ENCODE results near the gene PRKAA1.
"Not testable (repeated sequence)": the region's sequence is repeated elsewhere in the genome, so short reads cannot be mapped to it uniquely, and the experiment has no call there.

PRKAA1 gene

DNA sequence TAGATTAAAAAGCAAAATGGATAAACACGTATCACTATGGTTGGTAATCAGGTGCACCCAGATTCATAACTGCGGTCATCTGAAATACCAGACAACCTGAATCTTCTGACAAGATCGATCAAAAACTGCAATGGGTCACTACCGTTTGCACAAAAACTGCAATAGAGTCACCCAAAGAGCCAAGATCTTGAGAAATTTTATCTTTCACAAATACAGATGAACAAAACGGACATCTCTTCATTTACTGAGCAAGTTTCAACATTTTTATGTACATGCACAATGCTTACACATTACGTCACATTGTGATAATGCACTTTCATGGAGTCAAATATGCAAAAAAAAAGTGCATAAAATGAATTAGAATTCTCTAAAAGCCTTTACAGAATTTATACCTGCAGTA lies 18.6 kb downstream of the PRKAA1 start:
- no peak for DNase-seq

DNA sequence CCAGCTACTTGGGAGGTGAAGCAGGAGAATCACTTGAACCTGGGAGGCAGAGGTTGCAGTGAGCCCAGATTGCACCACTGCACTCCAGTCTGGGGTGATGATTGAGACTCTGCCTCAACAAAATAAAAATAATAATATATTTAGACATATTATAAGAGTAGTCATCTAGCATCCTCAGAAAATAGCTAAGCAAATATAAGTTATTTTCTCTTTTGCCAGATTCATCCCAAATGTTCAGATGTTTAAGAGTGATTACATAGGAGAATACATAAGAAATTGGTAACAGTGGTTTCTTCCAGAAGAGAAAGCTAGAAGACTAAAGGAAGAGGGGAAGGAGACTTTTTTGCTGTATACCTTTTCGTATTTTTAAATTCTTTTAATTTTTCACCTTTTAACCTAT lies 20.0 kb downstream of the PRKAA1 start:
- no peak for DNase-seq

GRCh38 chr5:40776658-40776977 lies 21.6 kb downstream of the PRKAA1 start:
- no peak for DNase-seq

GRCh38 chr5:40775846-40776657 lies 22.1 kb downstream of the PRKAA1 start:
- no peak for DNase-seq

- DNase-seq: no peak
Observed at GRCh38 chr5:40775085-40775845, 22.9 kb downstream of the PRKAA1 start.

GRCh38 chr5:40774623-40775022 lies 23.6 kb downstream of the PRKAA1 start:
- no peak for DNase-seq

DNA sequence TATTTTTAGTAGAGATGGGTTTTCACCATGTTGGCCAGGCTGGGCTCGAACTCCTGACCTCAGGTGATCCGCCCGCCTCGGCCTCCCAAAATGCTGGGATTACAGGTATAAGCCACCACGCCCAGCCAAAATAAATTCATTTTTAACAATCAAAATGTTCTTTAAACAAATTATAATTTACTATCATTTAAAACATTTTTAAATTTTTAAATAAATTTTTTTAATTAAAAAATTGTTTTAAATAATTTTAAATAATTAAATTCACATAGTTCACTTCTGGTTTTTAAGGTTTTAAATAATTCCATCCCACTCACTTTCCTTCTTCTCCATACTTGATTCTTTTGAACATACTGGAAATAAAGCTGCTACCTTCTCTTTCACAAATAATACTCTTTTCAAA lies 27.4 kb downstream of the PRKAA1 start:
- no peak for DNase-seq

- no peak for DNase-seq
Observed at GRCh38 chr5:40762705-40763104, 35.5 kb downstream of the PRKAA1 start.

DNA sequence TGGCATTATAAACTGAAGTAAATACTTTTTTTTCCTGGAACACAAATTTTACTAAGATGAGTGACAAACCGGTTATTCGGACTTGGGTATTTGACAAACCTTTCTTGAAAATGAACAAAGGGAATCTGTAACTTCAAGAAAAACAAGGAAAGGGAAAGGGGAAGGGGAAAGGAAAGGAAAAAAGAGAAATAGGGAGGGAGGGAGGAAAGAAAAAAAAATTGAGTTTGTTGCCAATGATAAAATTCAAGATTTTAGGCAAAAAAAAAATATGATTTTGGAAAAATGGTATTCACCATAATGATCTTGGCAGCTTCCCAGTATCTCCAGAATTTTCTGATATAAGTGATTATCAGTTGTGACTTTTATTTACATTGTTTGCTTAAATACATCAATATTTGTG lies 40.8 kb downstream of the PRKAA1 start:
- no peak for DNase-seq

- peak; percentile 91 for DNase-seq
Observed at GRCh38 chr5:40755407-40756365, 42.5 kb downstream of the PRKAA1 start, which contains the start of gene TTC33. Gene TTC33 (minus strand): TSS chr5:40755961. CDS start chr5:40747018, 8,943 bp downstream.

DNA sequence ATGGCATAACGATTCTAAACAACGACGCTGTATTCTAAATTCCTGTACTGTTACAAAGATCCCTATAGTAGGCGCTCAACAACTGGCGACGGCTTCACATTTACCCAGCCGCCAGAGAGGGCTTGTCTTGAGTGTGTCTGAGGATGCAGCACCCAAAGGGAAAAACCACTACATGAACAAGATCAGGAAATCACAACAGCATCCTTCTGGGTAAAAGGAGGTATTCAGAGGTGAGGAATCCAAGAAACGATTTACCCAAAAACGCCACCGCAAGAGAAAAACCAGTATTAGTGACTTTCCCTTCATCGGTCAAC lies 43.1 kb downstream of the PRKAA1 start:
- peak; percentile 33 for DNase-seq

DNA sequence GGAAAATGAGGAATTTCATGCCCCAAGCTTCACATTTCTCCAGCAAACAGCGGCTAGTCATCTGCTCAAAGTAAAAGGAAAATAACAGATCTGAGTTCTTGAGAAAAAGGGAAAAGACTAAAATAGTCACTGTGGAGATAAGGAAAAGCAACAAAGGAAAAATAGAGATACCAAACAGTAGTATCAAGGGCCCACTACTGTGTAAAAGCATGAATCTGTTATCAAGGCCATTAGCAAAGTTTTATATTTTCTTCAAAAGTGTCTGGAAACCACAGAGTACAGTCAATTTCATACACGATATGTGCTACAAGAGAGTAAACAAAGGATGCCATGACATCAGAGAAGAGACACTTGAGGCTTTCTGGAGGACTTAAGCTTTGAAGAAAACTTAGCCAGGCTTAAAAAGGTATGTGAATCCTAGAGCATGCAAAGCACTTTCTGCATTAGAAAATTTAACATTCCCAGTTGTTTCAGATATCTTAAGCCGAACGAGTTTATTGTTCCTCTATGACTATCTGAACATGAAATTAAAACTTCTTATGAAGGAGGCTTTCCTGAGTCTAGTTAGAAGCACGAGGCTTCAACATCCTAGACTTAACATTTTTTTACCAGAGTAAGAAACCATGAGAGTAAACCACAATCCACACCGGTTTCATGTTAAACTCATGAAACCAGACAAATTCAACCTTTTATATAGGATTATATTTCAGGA lies 43.6 kb downstream of the PRKAA1 start:
- no peak for DNase-seq

GRCh38 chr5:40746703-40747102 lies 51.5 kb downstream of the PRKAA1 start:
- DNase-seq: no peak

DNA sequence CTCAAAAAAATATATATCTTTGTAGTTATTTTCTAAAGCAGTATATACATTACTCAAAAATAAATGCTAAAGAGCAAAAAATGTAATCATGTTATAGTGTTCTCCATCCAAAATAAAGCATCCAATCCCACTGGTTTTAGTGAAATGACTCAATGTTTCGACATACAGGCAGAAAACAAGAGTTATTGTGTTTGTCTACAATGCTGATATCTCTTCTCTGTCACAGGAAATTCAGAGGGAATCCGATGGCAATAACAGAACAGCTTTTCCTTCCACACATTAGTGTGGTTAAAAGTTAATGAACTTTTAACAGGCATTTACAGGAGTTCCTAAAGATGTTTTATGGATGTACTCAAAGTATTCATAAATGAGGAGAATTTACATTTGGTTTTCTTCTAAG lies 54.4 kb downstream of the PRKAA1 start:
- no peak for DNase-seq

DNA sequence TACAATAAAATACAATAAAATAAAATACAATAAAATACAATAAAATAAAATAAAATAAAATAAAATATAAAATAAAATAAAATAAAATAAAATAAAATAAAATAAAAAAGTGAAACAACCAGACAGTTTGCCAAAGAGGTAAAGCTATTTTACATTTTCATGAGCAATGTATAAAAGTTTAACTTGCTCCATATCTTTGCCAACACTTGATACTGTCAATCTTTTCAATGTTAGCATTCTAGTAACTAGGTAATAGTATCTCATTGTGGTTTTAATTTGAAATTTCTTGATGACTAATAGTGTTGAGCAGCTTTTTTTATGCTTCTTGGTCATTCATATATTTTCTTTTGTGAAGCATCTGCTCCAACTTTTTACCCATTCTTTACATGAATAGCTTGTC lies 59.7 kb downstream of the PRKAA1 start:
- no peak for DNase-seq

DNA sequence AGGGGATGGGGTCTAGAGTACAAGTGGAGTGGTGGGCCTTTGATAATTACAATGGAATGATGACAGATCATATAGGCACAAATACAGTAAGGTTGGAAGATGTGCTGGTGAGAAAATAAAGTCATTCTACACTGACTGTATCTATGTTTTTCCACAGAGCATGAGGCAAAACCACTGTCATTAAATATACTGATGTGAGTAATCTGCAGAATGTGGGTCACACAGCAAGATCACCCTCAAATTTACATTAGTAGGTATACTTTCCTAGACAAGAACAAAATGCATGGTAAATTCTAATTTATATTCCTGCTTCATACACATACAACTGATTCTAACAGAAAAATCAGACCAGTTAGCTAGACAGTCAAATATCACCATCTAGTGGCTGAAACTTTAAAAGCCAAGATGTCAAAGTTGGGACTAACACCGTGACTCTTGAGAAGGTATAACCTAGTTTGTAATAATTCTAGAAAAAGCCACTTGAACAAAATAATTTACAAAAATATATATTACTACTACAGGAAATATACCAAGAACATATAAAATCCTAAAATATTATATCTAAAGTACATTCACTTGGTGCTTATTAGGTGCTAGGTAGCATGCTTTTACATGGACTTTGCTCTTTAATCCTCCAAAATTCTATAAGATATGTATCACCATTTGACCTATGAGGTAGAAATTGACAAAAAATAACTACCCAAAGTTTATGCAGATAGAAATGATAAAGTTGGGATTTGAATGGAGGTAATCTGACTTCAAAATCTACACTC lies 61.9 kb downstream of the PRKAA1 start:
- no peak for DNase-seq

- DNase-seq: no peak
Observed at GRCh38 chr5:40735609-40736008, 62.6 kb downstream of the PRKAA1 start.

GRCh38 chr5:40734986-40735385 lies 63.2 kb downstream of the PRKAA1 start:
- no peak for DNase-seq

- no peak for DNase-seq
Observed at GRCh38 chr5:40733879-40734563, 64.2 kb downstream of the PRKAA1 start.

DNA sequence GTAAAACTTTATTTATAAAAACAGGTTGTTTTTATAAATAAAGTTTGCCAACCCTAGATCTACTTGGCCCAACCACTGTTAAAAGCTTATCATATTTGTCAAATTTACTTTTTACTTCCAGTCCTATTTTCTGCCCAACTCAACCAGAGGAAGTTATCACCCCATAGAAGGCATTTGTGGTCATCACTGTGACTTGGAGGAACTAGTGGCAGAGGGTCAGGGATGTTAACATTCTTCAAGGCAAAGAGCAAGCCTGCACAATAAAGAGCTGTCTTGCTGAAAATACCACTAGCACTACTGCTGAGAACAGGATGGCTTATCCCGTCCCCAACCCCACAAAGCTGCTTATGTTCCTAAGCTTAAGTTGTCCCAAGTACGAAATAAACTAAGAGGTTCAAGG lies 64.7 kb downstream of the PRKAA1 start:
- no peak for DNase-seq

DNA sequence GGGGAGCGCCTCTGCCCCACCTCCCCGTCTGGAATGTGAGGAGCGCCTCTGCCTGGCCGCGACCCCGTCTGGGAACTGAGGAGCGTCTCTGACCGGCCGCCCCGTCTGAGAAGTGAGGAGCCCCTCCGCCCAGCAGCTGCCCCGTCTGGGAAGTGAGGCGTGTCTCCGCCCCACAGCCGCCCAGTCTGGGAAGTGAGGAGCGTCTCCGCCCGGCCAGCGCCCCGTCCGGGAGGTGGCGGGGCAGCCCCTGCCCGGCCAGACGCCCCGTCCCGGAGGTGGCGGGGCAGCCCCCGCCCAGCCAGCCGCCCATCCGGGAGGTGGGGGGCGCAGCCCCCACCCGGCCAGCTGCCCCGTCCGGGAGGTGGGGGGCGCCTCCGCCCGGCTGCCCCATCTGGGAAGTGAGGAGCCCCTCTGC lies 75.7 kb downstream of the PRKAA1 start:
- not testable (repeated sequence) for DNase-seq

Data from COR-L47 (cell line).